ENCODE data around the gene RIBC2. TPM values are rescaled to one million over a fixed set of nuclear protein-coding genes. Genes with fewer than 3 reads are reported as not detected.
"Not testable (repeated sequence)": the region's sequence is repeated elsewhere in the genome, so short reads cannot be mapped to it uniquely, and the experiment has no call there.

The RIBC2 gene
- polyA plus RNA-seq, 2 of the 4 experiments (the other 2 are of a cell fraction), result 3.0 to 3.8 TPM

DNA sequence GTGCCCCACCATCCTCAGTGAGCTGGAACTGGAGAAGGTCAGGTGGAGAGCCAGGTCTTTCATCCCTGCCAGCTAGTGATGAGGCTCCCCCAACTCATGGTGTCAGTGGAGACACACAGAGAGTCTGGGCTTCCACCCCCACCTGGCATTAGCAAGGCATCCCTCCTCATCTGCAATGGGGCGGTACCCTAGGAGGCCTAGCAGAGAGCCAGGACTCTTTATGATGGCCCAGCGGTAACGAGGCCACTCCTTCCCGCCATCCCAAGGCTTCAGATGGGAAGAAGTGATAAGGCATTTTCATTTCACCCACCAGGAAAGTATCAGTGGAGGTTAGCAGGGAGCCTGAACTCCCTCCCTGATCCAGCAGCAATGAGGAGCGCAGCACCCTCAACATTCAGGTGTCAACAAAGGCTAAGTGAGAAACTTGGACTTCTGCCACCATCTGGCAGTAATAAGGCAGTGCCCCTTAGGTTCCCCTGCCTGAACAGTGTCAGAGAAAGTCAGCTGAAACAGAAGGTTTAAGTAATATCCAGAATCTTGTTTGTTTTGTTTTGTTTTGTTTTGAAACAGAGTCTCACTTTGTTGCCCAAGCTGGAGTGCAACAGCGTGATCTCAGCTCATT is 48.7 kb downstream of the RIBC2 start:
- ATAC-seq, result peak in 1 of 2 experiments; percentile 43; a peak in 1 of 6 replicates
- no peak for FAIRE-seq
- Histone ChIP-seq H3K4me1 (no peaks in the 10 kb centered on the region), H3K27ac (no peak overlapping the region), H3K4me3 (no peak overlapping the region), H3K4me2 (no peak overlapping the region), H3K9me3 (no peaks in the 10 kb centered on the region)
- DNase-seq (ENCODE audit: low read depth in 1 of 2, low spot score in 1 of 2), result no peak
- CTCF ChIA-PET, result interaction anchor here (1.4 kb wide), 1 partner anchor 21 kb away, joined by 5 read pairs; no protein-coding TSS in a partner anchor
- 83% methylated on average over 5 of the region's 6 CpGs for WGBS (ENCODE audit: missing lambda C conversion rate)
- POLR2A ChIA-PET, result no interaction called here
- no peak for TF ChIP-seq NR3C1 (IDR thresholded peaks at IDR 0.05)
- no peak for TF ChIP-seq ZFP36 (IDR thresholded peaks at IDR 0.05; ENCODE audit: borderline replicate concordance, partially characterized antibody)
- no peak for TF ChIP-seq JUN (IDR thresholded peaks at IDR 0.05)
- TF ChIP-seq, protein P1, sequence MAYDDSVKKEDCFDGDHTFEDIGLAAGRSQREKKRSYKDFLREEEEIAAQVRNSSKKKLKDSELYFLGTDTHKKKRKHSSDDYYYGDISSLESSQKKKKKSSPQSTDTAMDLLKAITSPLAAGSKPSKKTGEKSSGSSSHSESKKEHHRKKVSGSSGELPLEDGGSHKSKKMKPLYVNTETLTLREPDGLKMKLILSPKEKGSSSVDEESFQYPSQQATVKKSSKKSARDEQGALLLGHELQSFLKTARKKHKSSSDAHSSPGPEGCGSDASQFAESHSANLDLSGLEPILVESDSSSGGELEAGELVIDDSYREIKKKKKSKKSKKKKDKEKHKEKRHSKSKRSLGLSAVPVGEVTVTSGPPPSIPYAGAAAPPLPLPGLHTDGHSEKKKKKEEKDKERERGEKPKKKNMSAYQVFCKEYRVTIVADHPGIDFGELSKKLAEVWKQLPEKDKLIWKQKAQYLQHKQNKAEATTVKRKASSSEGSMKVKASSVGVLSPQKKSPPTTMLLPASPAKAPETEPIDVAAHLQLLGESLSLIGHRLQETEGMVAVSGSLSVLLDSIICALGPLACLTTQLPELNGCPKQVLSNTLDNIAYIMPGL (CRISPR knock-in tag; IDR thresholded peaks at IDR 0.05; ENCODE audit: borderline replicate concordance), result no peak
- TF ChIP-seq ZC3H11A (IDR thresholded peaks at IDR 0.05), result no peak
- TF ChIP-seq, protein P2, sequence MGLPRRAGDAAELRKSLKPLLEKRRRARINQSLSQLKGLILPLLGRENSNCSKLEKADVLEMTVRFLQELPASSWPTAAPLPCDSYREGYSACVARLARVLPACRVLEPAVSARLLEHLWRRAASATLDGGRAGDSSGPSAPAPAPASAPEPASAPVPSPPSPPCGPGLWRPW (IDR thresholded peaks at IDR 0.05), result no peak
- TF ChIP-seq, protein P3, sequence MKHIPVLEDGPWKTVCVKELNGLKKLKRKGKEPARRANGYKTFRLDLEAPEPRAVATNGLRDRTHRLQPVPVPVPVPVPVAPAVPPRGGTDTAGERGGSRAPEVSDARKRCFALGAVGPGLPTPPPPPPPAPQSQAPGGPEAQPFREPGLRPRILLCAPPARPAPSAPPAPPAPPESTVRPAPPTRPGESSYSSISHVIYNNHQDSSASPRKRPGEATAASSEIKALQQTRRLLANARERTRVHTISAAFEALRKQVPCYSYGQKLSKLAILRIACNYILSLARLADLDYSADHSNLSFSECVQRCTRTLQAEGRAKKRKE (CRISPR knock-in tag; IDR thresholded peaks at IDR 0.05; ENCODE audit: low read depth), result no peak
- no peak for TF ChIP-seq EP300 (IDR thresholded peaks at IDR 0.05)
- no peak for TF ChIP-seq NFE2L2 (conservative IDR thresholded peaks at IDR 0.05; ENCODE audit: low read length)
- TF ChIP-seq KDM5A (IDR thresholded peaks at IDR 0.05), result no peak
- TF ChIP-seq, protein P4, sequence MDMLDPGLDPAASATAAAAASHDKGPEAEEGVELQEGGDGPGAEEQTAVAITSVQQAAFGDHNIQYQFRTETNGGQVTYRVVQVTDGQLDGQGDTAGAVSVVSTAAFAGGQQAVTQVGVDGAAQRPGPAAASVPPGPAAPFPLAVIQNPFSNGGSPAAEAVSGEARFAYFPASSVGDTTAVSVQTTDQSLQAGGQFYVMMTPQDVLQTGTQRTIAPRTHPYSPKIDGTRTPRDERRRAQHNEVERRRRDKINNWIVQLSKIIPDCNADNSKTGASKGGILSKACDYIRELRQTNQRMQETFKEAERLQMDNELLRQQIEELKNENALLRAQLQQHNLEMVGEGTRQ (IDR thresholded peaks at IDR 0.05), result no peak
- no peak for TF ChIP-seq MYC (IDR thresholded peaks at IDR 0.05; ENCODE audit: borderline replicate concordance, low read length)

DNA sequence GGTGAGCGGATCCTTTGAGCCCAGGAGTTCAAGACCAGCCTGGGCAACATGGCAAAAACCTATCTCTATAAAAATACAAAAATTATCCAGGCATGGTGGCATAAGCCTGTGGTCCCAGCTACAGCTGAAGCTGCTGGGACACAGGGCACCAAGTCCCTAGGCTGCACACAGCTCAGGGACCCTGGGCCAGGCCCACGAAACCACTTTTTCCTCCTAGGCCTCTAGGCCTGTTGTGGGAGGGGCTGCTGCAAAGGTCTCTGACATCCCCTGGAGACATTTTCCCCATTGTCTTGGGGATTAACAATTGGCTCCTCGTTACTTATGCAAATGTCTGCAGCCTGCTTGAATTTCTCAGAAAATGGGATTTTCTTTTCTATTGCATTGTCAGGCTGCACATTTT is 50.2 kb downstream of the RIBC2 start:
- FAIRE-seq; H3K4me3 ChIP-seq; POLR2A ChIA-PET; ATAC-seq; DNase-seq (ENCODE audit: low read depth in 1 of 2, low spot score in 1 of 2); H3K4me2 ChIP-seq; CTCF ChIA-PET; H3K27ac ChIP-seq; H3K4me1 ChIP-seq; H3K9me3 ChIP-seq: not testable (repeated sequence)
- peak; percentile 4 for TF ChIP-seq ZFP36 (IDR thresholded peaks at IDR 0.05; ENCODE audit: borderline replicate concordance, partially characterized antibody)
- WGBS (ENCODE audit: missing lambda C conversion rate), result 78% methylated on average over 3 of the region's 3 CpGs

DNA sequence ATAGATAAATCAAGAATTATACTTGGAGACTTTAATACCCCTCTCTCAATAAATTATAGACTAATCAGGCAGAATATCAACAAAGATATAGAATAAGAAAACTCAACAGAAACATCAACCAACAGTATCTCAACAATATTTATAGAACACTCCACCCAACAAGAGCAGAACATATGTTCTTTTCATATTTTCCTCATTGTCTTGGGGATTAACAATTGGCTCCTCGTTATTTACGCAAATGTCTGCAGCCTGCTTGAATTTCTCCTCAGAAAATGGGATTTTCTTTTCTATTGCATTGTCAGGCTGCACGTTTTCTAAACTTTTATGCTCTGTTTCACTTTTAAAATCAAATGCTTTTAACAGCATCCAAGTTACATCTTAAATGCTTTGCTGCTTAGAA is 52.1 kb downstream of the RIBC2 start:
- TF ChIP-seq FOSL2 (IDR thresholded peaks at IDR 0.05) (no peak), FOSL2 (CRISPR knock-in tag; IDR thresholded peaks at IDR 0.05) (no peak), NFE2L2 (conservative IDR thresholded peaks at IDR 0.05; ENCODE audit: low read length) (no peak)
- Histone ChIP-seq H3K9me3 (peaks cover 4% of the 10 kb centered on the region; the same call in 1 of the 3 replicates), H3K4me3 (no peak overlapping the region), H3K4me2 (no peak overlapping the region), H3K4me1 (peaks cover 7% of the 10 kb centered on the region; the same call in 2 of the 3 replicates), H3K27ac (no peak overlapping the region)
- ATAC-seq, result no peak
- CTCF ChIA-PET, result interaction anchor here (1.1 kb wide), 1 partner anchor 84 kb away, joined by 3 read pairs; no protein-coding TSS in a partner anchor
- 74% methylated on average over 3 of the region's 3 CpGs for WGBS (ENCODE audit: missing lambda C conversion rate)
- FAIRE-seq, result no peak
- POLR2A ChIA-PET, result no interaction called here
- DNase-seq (ENCODE audit: low read depth in 1 of 2, low spot score in 1 of 2), result no peak

DNA sequence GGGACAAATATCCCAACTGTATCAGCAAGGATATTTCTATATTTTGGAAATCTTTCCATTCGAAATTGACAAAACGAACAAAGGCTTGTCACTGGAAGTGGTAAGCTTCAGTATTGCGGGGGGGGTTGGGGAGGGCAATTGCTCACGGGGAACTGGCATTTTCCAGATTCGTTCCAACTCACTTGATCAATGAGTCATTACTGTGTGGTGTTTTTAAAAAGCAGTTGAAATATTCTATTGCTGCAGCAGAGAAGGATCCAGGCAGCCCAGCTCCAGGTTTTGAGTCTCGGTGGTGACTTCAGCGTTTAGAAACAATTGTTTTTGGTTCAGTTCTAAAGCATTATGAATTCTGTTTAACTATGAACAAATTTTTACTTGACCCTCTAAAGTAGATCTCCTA is 55.4 kb downstream of the RIBC2 start:
- Histone ChIP-seq H3K9me3 (peaks cover 4% of the 10 kb centered on the region; the same call in 1 of the 3 replicates), H3K27ac (no peak overlapping the region), H3K4me3 (no peak overlapping the region), H3K4me1 (peaks cover 7% of the 10 kb centered on the region; the same call in 2 of the 3 replicates), H3K4me2 (no peak overlapping the region)
- CTCF ChIA-PET, result interaction anchor here (1.3 kb wide), 1 partner anchor 85 kb away, joined by 3 read pairs; no protein-coding TSS in a partner anchor
- WGBS (ENCODE audit: missing lambda C conversion rate), result 85% methylated on average over 7 of the region's 7 CpGs
- ATAC-seq (no peak), DNase-seq (ENCODE audit: low read depth in 1 of 2, low spot score in 1 of 2) (no peak), FAIRE-seq (no peak)
- POLR2A ChIA-PET, result no interaction called here
- TF ChIP-seq, protein P5, sequence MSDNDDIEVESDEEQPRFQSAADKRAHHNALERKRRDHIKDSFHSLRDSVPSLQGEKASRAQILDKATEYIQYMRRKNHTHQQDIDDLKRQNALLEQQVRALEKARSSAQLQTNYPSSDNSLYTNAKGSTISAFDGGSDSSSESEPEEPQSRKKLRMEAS (IDR thresholded peaks at IDR 0.05), result no peak
- TF ChIP-seq JUNB (IDR thresholded peaks at IDR 0.05) (no peak), POLR2A (IDR thresholded peaks at IDR 0.05; ENCODE audit: low read length) (no peak), JUN (IDR thresholded peaks at IDR 0.05) (no peak), SMC3 (IDR thresholded peaks at IDR 0.05) (no peak), RNF2 (IDR thresholded peaks at IDR 0.05; ENCODE audit: borderline replicate concordance, low read depth) (no peak), FOXS1 (CRISPR knock-in tag; IDR thresholded peaks at IDR 0.05) (no peak), MAFK (IDR thresholded peaks at IDR 0.05; ENCODE audit: partially characterized antibody) (no peak), ZC3H11A (IDR thresholded peaks at IDR 0.05) (no peak), ZSCAN20 (CRISPR knock-in tag; IDR thresholded peaks at IDR 0.05) (no peak), RCOR1 (IDR thresholded peaks at IDR 0.05; ENCODE audit: low read depth, low read length) (no peak), CHD4 (IDR thresholded peaks at IDR 0.05; ENCODE audit: borderline replicate concordance) (no peak), CHD2 (IDR thresholded peaks at IDR 0.05; ENCODE audit: low read length, partially characterized antibody) (no peak), PHF8 (IDR thresholded peaks at IDR 0.05; ENCODE audit: borderline replicate concordance, low read depth) (no peak), MYC (IDR thresholded peaks at IDR 0.05; ENCODE audit: borderline replicate concordance, low read length) (no peak)
- TF ChIP-seq, protein P6, sequence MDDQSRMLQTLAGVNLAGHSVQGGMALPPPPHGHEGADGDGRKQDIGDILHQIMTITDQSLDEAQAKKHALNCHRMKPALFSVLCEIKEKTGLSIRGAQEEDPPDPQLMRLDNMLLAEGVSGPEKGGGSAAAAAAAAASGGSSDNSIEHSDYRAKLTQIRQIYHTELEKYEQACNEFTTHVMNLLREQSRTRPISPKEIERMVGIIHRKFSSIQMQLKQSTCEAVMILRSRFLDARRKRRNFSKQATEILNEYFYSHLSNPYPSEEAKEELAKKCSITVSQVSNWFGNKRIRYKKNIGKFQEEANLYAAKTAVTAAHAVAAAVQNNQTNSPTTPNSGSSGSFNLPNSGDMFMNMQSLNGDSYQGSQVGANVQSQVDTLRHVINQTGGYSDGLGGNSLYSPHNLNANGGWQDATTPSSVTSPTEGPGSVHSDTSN (IDR thresholded peaks at IDR 0.05), result no peak
